Thyroid gland (tissue), 4 donors: ENCODE measurements around the gene TMIE. TPM values are rescaled to one million over a fixed set of nuclear protein-coding genes. Genes with fewer than 3 reads are reported as not detected.

Source experiments
- DNase-seq, 2 donors: peaks; one replicate each; pipeline ENCODE4 v3.0.0-alpha.2; 2019
- H3K27ac ChIP-seq, 3 donors: fragments of 200-600 bp; sonication (generic); 1 replicate in 2 of 3; 2 replicates in 1 of 3; pipeline ENCODE4 v1.5.1; 2016 to 2019; ENCODE audit warnings: mild to moderate bottlenecking in 1 of 3, moderate library complexity in 1 of 3
- H3K27me3 ChIP-seq: fragments of 200-600 bp; sonication (generic); one replicate; pipeline ENCODE4 v1.5.1; 2019
- H3K36me3 ChIP-seq, 2 donors: fragments of 200-600 bp; sonication (generic); one replicate each; pipeline ENCODE4 v1.5.1; 2016 to 2019
- H3K4me1 ChIP-seq, 2 donors: fragments of 200-600 bp; sonication (generic); one replicate each; pipeline ENCODE4 v1.5.1; 2017 to 2019
- H3K4me3 ChIP-seq, 3 donors: fragments of 200-600 bp; sonication (generic); replicated peaks in 1 of 3; 1 replicate in 2 of 3; 2 replicates in 1 of 3; pipeline ENCODE4 v1.5.1; 2016; ENCODE audit warnings: mild to moderate bottlenecking in 1 of 3
- H3K9me3 ChIP-seq: fragments of 200-600 bp; sonication (generic); one replicate; pipeline ENCODE4 v1.5.1; 2017
- CTCF ChIP-seq, 6 experiments: fragments of 200-600 bp in 3 of 6; fragments of 450-650 bp in 3 of 6; sonication (generic) in 3 of 6; IDR thresholded peaks; one replicate each; pipeline ENCODE4 v1.5.1; 2016 to 2019; ENCODE audit warnings: antibody characterized with exemption in 6 of 6, mild to moderate bottlenecking in 2 of 6, inconsistent platforms in 1 of 6, moderate library complexity in 1 of 6
- POLR2A ChIP-seq, 2 donors: fragments of 450-650 bp; IDR thresholded peaks; one replicate each; pipeline ENCODE4 v1.6.1; 2017; ENCODE audit warnings: antibody characterized with exemption in 2 of 2, mild to moderate bottlenecking in 2 of 2, moderate library complexity in 1 of 2
- WGBS, 2 donors: methylation state at CpG; one replicate each; pipeline ENCODE4 v1.1.5; 2017; 5-methylcytosine and 5-hydroxymethylcytosine counted together
- intact Hi-C: fragments of 100-400 bp; cut with DNase I; formaldehyde crosslinking; loops from one replicate; pipeline ENCODE4 v1.15.1; 2023
- total RNA-seq, 4 donors: library from RNA; depleted of rRNA; stranded (reverse); fragments of >200 nt; gene quantifications; one replicate each; pipeline ENCODE4 v1.2.3, GENCODE V29; 2016

The TMIE gene
- total RNA-seq, 4 donors from 2014 or later: 0.83 to 1.3 (median 1.1) TPM; not detected in 1

DNA sequence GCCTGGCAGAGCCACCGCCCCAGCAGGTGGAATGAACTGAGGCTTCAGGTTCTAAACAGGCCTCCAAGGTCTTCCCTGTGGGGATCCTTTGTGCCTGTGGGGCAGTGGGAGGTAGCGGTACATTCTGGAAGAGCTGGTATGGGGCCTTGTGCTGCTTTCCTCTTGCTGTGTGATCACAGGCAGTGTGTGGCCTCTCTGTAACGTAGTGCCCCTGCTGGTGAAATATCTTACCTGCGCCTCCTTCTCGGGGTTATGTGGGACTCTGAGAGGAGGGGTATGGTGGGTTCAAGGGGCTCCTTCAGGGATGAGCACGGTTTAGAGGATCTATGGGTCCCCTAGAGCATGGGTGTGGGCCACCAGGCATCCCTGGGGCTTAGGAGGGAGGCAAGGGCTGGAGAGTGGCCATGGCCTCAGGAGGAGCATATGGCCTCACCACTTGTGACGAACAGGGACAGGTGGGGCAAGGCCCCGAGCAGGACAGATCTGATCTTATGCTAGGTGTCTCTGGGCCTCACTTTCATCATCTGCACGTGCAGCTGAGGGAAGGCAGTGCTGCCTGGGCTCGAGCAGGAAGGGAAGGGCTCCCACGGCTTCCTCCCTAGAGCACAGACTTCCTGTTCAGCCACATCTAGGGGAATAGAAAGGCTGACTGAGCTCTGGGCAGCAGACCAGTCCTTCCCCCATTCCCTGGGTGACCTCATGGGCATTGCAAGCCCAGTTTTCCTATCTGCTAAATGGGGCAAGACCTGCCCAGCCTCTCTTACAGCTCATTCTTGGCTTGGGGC is 5.8 kb upstream of the TMIE start:
- intact Hi-C loops: no loop called here
- TF ChIP-seq POLR2A (IDR thresholded peaks at IDR 0.05) (no peak), CTCF (IDR thresholded peaks at IDR 0.05) (no peak)
- DNase-seq: peak; percentile 37 to 38
- Histone ChIP-seq H3K36me3 (no peaks in the 10 kb centered on the region), H3K27me3 (no peaks in the 10 kb centered on the region), H3K4me1 (peaks cover 39 to 72% of the 10 kb centered on the region in 2 donors), H3K9me3 (no peaks in the 10 kb centered on the region), H3K27ac (peak overlapping the region in 2 of 3 donors; percentile 66 to 85), H3K4me3 (no peak overlapping the region)
- WGBS, 2 donors: 73 to 85% methylated on average over 5 to 11 of the region's 11 CpGs

DNA sequence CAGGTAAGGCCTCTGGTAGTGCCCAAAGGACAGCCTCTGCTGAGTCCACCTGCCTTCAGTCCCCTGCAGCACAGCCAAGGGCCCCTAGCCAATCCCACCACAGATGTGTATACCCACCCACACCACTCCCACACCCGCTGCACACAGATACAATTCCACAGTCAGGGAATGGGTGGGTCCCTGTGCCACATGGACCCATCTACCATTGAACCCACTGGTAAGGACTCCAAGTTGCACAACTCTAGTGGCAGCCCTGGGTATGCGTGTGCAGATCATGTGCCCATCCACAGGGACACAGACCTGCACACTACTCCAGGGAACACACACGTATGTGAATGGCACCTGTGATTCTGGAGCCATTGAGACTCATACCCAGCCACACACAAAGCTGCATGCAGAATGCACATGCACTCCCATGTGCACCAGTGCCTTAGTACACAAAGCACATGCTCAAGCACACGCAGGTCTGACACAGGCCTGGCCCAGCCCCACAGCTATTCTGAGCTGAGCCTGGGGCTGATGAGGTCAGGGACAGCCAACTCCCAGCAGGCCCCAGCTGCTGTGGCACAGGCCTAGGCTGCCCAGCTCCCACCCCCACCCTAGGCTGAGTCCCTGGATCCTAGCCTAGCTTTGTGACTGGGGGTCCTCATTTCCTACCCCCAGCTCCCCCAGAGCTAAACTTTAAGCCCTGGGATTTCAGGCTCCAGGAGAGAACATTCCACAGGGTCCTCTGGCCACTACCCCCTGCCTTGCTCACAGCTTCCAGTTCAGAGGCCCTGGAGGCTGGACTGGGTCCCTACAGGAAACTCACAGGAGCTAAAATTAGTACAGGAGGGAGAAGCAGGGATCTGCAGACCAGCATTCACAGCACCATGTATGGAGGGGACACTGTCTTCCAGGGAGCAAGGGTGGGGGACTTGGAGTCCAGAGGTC is 5.0 kb upstream of the TMIE start:
- intact Hi-C loops: no loop called here
- DNase-seq: no peak
- no peaks in the 10 kb centered on the region for H3K27me3 ChIP-seq
- 79 to 82% methylated on average over 2 of the region's 4 CpGs for WGBS, 2 donors
- H3K36me3 ChIP-seq: no peaks in the 10 kb centered on the region
- H3K4me3 ChIP-seq: no peak overlapping the region
- no peaks in the 10 kb centered on the region for H3K9me3 ChIP-seq
- H3K27ac ChIP-seq: peak overlapping the region in 1 of 3 donors; percentile 17
- peaks cover 34 to 72% of the 10 kb centered on the region in 2 donors for H3K4me1 ChIP-seq
- no peak for TF ChIP-seq CTCF (IDR thresholded peaks at IDR 0.05)
- no peak for TF ChIP-seq POLR2A (IDR thresholded peaks at IDR 0.05)

- 72 to 88% methylated on average over 5 to 8 of the region's 8 CpGs for WGBS, 2 donors
- H3K9me3 ChIP-seq: no peaks in the 10 kb centered on the region
- no peaks in the 10 kb centered on the region for H3K36me3 ChIP-seq
- no peaks in the 10 kb centered on the region for H3K27me3 ChIP-seq
- no peak overlapping the region for H3K27ac ChIP-seq
- DNase-seq: no peak
- TF ChIP-seq CTCF (IDR thresholded peaks at IDR 0.05): no peak
- TF ChIP-seq POLR2A (IDR thresholded peaks at IDR 0.05): no peak
- H3K4me3 ChIP-seq: no peak overlapping the region
- intact Hi-C loops: loop anchor here (10.0 kb wide), 1 partner anchor 165 kb away; the partner anchor contains the start of gene MYL3
- peaks cover 9 to 43% of the 10 kb centered on the region in 2 donors for H3K4me1 ChIP-seq
Observed at GRCh38 chr3:46699676-46700523, 1.3 kb upstream of the TMIE start.

GRCh38 chr3:46700772-46701171 is 420 bp upstream of the TMIE start:
- Histone ChIP-seq H3K27me3 (no peaks in the 10 kb centered on the region), H3K36me3 (no peaks in the 10 kb centered on the region), H3K4me1 (peaks cover 6 to 34% of the 10 kb centered on the region in 2 donors), H3K4me3 (no peak overlapping the region), H3K9me3 (no peaks in the 10 kb centered on the region), H3K27ac (no peak overlapping the region)
- peak; percentile 84 to 91 for DNase-seq
- TF ChIP-seq POLR2A (IDR thresholded peaks at IDR 0.05): no peak
- TF ChIP-seq CTCF (IDR thresholded peaks at IDR 0.05): no peak
- intact Hi-C loops: loop anchor here (10.0 kb wide), 1 partner anchor 164 kb away; the partner anchor contains the start of gene MYL3
- 10 to 17% methylated on average over 1 to 4 of the region's 4 CpGs for WGBS, 2 donors
